Activated T-helper 2 cell treated with anti-CD3 and anti-CD28 coated beads, Interferon-gamma antibody, Interleukin-2, Interleukin-4, amounts not matched to agents 10 μg/mL and 5 μg/mL and 100 μg/mL, durations not matched to agents 14 hours and 24 hours and 36 hours (primary cell): Measurements from ENCODE around the gene DLG1. TPM values are rescaled to one million over a fixed set of nuclear protein-coding genes. Genes with fewer than 3 reads are reported as not detected.

Experiments used
- DNase-seq: peaks from one replicate; pipeline ENCODE4 v3.0.0; 2021; ENCODE audit warnings: low spot score
- H3K27ac Mint-ChIP-seq: one replicate; pipeline ENCODE4 v1.8.0; 2021; ENCODE audit warnings: mixed read lengths
- H3K27me3 Mint-ChIP-seq: one replicate; pipeline ENCODE4 v1.8.0; 2021; ENCODE audit warnings: low read depth, mixed read lengths
- H3K36me3 Mint-ChIP-seq: one replicate; pipeline ENCODE4 v1.8.0; 2021; ENCODE audit warnings: low read depth, mixed read lengths
- H3K4me1 Mint-ChIP-seq: one replicate; pipeline ENCODE4 v1.8.0; 2021; ENCODE audit warnings: low read depth, mixed read lengths
- H3K4me3 Mint-ChIP-seq: one replicate; pipeline ENCODE4 v1.8.0; 2021; ENCODE audit warnings: low read depth, mild to moderate bottlenecking, moderate library complexity, mixed read lengths
- H3K9me3 Mint-ChIP-seq: one replicate; pipeline ENCODE4 v1.8.0; 2021; ENCODE audit warnings: mixed read lengths
- intact Hi-C: fragments of 100-400 bp; cut with micrococcal nuclease; formaldehyde crosslinking; loops from one replicate; pipeline ENCODE4 v1.15.1; 2023
- total RNA-seq: library from RNA; stranded (reverse); gene quantifications from 2 replicates; pipeline ENCODE4 v1.2.3, GENCODE V29; 2022

Gene DLG1
- total RNA-seq, 1 donor from 2014 or later, result 77.5 TPM

- Mint-ChIP-seq H3K4me1 (no peaks in the 10 kb centered on the region), H3K36me3 (no peaks in the 10 kb centered on the region), H3K4me3 (no peak overlapping the region), H3K27ac (no peak overlapping the region), H3K9me3 (no peaks in the 10 kb centered on the region), H3K27me3 (no peaks in the 10 kb centered on the region)
- intact Hi-C loops, result no loop called here
- no peak for DNase-seq
Measured at GRCh38 chr3:197012540-197012883, 285.9 kb downstream of the DLG1 start.

GRCh38 chr3:197011780-197012539 lies 286.5 kb downstream of the DLG1 start:
- Mint-ChIP-seq H3K27me3 (no peaks in the 10 kb centered on the region), H3K9me3 (no peaks in the 10 kb centered on the region), H3K36me3 (no peaks in the 10 kb centered on the region), H3K27ac (no peak overlapping the region), H3K4me1 (no peaks in the 10 kb centered on the region), H3K4me3 (no peak overlapping the region)
- no peak for DNase-seq
- intact Hi-C loops, result no loop called here

- Mint-ChIP-seq H3K27me3 (no peaks in the 10 kb centered on the region), H3K36me3 (no peaks in the 10 kb centered on the region), H3K27ac (no peak overlapping the region), H3K9me3 (no peaks in the 10 kb centered on the region), H3K4me1 (no peaks in the 10 kb centered on the region), H3K4me3 (no peak overlapping the region)
- intact Hi-C loops, result no loop called here
- no peak for DNase-seq
Measured at GRCh38 chr3:197010556-197011351, 287.7 kb downstream of the DLG1 start.

GRCh38 chr3:197009532-197010019 lies 288.8 kb downstream of the DLG1 start:
- Mint-ChIP-seq H3K9me3 (no peaks in the 10 kb centered on the region), H3K36me3 (no peaks in the 10 kb centered on the region), H3K4me3 (no peak overlapping the region), H3K27ac (no peak overlapping the region), H3K27me3 (no peaks in the 10 kb centered on the region), H3K4me1 (peaks cover under 1% of the 10 kb centered on the region)
- intact Hi-C loops, result no loop called here
- no peak for DNase-seq

- no peak for DNase-seq
- no peak overlapping the region for H3K27ac Mint-ChIP-seq
Measured at GRCh38 chr3:197008436-197009209, 289.8 kb downstream of the DLG1 start.

GRCh38 chr3:197007953-197008352 lies 290.5 kb downstream of the DLG1 start:
- H3K4me1 Mint-ChIP-seq, result peaks cover 6% of the 10 kb centered on the region
- no peak overlapping the region for H3K4me3 Mint-ChIP-seq
- intact Hi-C loops, result no loop called here
- no peaks in the 10 kb centered on the region for H3K9me3 Mint-ChIP-seq
- no peak overlapping the region for H3K27ac Mint-ChIP-seq
- H3K36me3 Mint-ChIP-seq, result no peaks in the 10 kb centered on the region
- no peaks in the 10 kb centered on the region for H3K27me3 Mint-ChIP-seq
- DNase-seq, result no peak

More at GRCh38 chr3:197008436-197009209, 289.8 kb downstream of the DLG1 start:
- Mint-ChIP-seq H3K4me1 (peaks cover 6% of the 10 kb centered on the region), H3K4me3 (no peak overlapping the region), H3K27me3 (no peaks in the 10 kb centered on the region), H3K36me3 (no peaks in the 10 kb centered on the region), H3K9me3 (no peaks in the 10 kb centered on the region)
- intact Hi-C loops, result no loop called here

GRCh38 chr3:197007296-197007940 lies 291.0 kb downstream of the DLG1 start:
- intact Hi-C loops, result no loop called here
- H3K9me3 Mint-ChIP-seq, result no peaks in the 10 kb centered on the region
- no peak overlapping the region for H3K27ac Mint-ChIP-seq
- peaks cover 6% of the 10 kb centered on the region for H3K4me1 Mint-ChIP-seq
- H3K4me3 Mint-ChIP-seq, result no peak overlapping the region
- no peak for DNase-seq
- H3K27me3 Mint-ChIP-seq, result no peaks in the 10 kb centered on the region
- H3K36me3 Mint-ChIP-seq, result no peaks in the 10 kb centered on the region

GRCh38 chr3:197006860-197007259 lies 291.6 kb downstream of the DLG1 start:
- Mint-ChIP-seq H3K4me1 (peaks cover 6% of the 10 kb centered on the region), H3K4me3 (no peak overlapping the region), H3K27me3 (no peaks in the 10 kb centered on the region), H3K9me3 (no peaks in the 10 kb centered on the region), H3K27ac (no peak overlapping the region), H3K36me3 (no peaks in the 10 kb centered on the region)
- DNase-seq, result no peak
- intact Hi-C loops, result no loop called here

- Mint-ChIP-seq H3K27ac (no peak overlapping the region), H3K4me3 (no peak overlapping the region), H3K4me1 (peaks cover 7% of the 10 kb centered on the region), H3K36me3 (no peaks in the 10 kb centered on the region), H3K9me3 (no peaks in the 10 kb centered on the region), H3K27me3 (no peaks in the 10 kb centered on the region)
- no peak for DNase-seq
- intact Hi-C loops, result no loop called here
Measured at GRCh38 chr3:197006446-197006845, 292.0 kb downstream of the DLG1 start.

GRCh38 chr3:197003461-197004385 lies 294.7 kb downstream of the DLG1 start:
- Mint-ChIP-seq H3K27me3 (no peaks in the 10 kb centered on the region), H3K4me1 (peaks cover 7% of the 10 kb centered on the region), H3K9me3 (no peaks in the 10 kb centered on the region), H3K4me3 (peak overlapping the region; percentile 82), H3K36me3 (no peaks in the 10 kb centered on the region), H3K27ac (peak overlapping the region; percentile 86)
- intact Hi-C loops, result loop anchor here (1.0 to 2.0 kb wide), 2 partner anchors 26 to 183 kb away; partner anchors contain the start of gene MELTF
- DNase-seq, result no peak

- Mint-ChIP-seq H3K4me1 (peaks cover 7% of the 10 kb centered on the region), H3K36me3 (no peaks in the 10 kb centered on the region), H3K9me3 (no peaks in the 10 kb centered on the region), H3K27ac (no peak overlapping the region), H3K4me3 (no peak overlapping the region), H3K27me3 (no peaks in the 10 kb centered on the region)
- DNase-seq, result peak; percentile 74
- intact Hi-C loops, result loop anchor here (1.0 to 2.0 kb wide), 2 partner anchors 26 to 184 kb away; partner anchors contain the start of gene MELTF
Measured at GRCh38 chr3:197002701-197003454, 295.5 kb downstream of the DLG1 start.
